Ovary (tissue), 9 donors: ENCODE measurements around the gene TANC1. TPM values are rescaled to one million over a fixed set of nuclear protein-coding genes. Genes with fewer than 3 reads are reported as not detected.

Source experiments
- DNase-seq, 5 donors: peaks; one replicate each; pipeline ENCODE4 v3.0.0-alpha.2; 2019 to 2020
- H3K27ac ChIP-seq, 2 donors: fragments of 200-600 bp; one replicate each; pipeline versions ENCODE4 v1.5.1 to v1.8.0; 2019 to 2022
- H3K27me3 ChIP-seq: fragments of 200-600 bp; one replicate; pipeline ENCODE4 v1.8.0; 2022
- H3K36me3 ChIP-seq: fragments of 200-600 bp; sonication (generic); one replicate; pipeline ENCODE4 v1.5.1; 2019
- H3K4me1 ChIP-seq: one replicate; pipeline ENCODE4 v1.8.1; 2013; ENCODE audit warnings: mild to moderate bottlenecking, moderate library complexity; ENCODE audit not compliant: insufficient read depth
- H3K4me3 ChIP-seq: fragments of 200-600 bp; sonication (generic); one replicate; pipeline ENCODE4 v1.5.1; 2017
- H3K9me3 ChIP-seq, 2 donors: fragments of 200-600 bp in 1 of 2; sonication (generic) in 1 of 2; one replicate each; pipeline versions ENCODE4 v1.5.1 to v1.8.1; 2013 to 2019; ENCODE audit warnings: mild to moderate bottlenecking in 1 of 2, moderate library complexity in 1 of 2
- CTCF ChIP-seq, 3 donors: fragments of 450-650 bp in 2 of 3; fragments of 200-600 bp in 1 of 3; IDR thresholded peaks; one replicate each; pipeline versions ENCODE4 v1.5.1 to v1.8.0; 2016 to 2022; ENCODE audit warnings: antibody characterized with exemption in 3 of 3, mild to moderate bottlenecking in 1 of 3
- EP300 ChIP-seq: sonication (generic); formaldehyde crosslinking; IDR thresholded peaks from one replicate; pipeline ENCODE4 v1.6.1; 2017; ENCODE audit warnings: antibody characterized with exemption
- POLR2A ChIP-seq: fragments of 450-650 bp; IDR thresholded peaks from one replicate; pipeline ENCODE4 v1.6.1; 2017; ENCODE audit warnings: antibody characterized with exemption, mild to moderate bottlenecking, moderate library complexity
- WGBS, 3 donors: extraction: QIAGEN DNeasy Blood & Tissue Kit in 1 of 3; methylation state at CpG; one replicate each; pipeline versions ENCODE4 v1.1.5 to v1.1.7; 2013 to 2017; 5-methylcytosine and 5-hydroxymethylcytosine counted together
- intact Hi-C, 4 donors: fragments of 100-400 bp; cut with DNase I; formaldehyde crosslinking; loops; one replicate each; pipeline versions ENCODE4 v1.11.0 to v1.15.1; 2022 to 2023
- polyA plus RNA-seq, 2 donors: library from polyadenylated mRNA; stranded (reverse); fragments of 200-250 nt in 1 of 2; fragments of 350-450 nt in 1 of 2; fragmentation: Illumina TruSeq in 1 of 2; extraction: RNeasy Lipid Tissue Mini Kit (QIAGEN cat#74804) in 1 of 2; gene quantifications; one replicate each; pipeline ENCODE4 v1.2.3, GENCODE V29; 2013 to 2014
- total RNA-seq, 7 donors: library from RNA; depleted of rRNA in 2 of 7; stranded (reverse); fragments of >200 nt in 2 of 7; fragmentation: NEBNext Ultra II Directional in 3 of 7; extraction: Animal tissue kit (Norgen Biotek cat#: 25700) in 3 of 7; gene quantifications; one replicate each; pipeline versions ENCODE4 v1.1.0 to v1.2.4, GENCODE V29; 2016 to 2023
- donor health status: DM: no; HTN: no; CAD: no; lungs with moderate emphysema.
- donor health status: DM: no; HTN: no; CAD: no.
- donor health status: Bipolar disorder and iron deficiency.
- donor health status: DM: yes; HTN: yes; CAD: no.
- donor health status: DM: no; HTN: no; CAD: no.
- donor health status: DM: yes; HTN: yes; CAD: no.

Gene TANC1
- total and polyA plus RNA-seq, 9 donors: 12.2 to 39.2 (median 25.8) TPM

- WGBS, 3 donors: 52 to 62% (median 58%) methylated on average over 2 of the region's 2 CpGs
These were observed 107.8 kb downstream of the TANC1 start for GRCh38 chr2:159076241-159076640.

GRCh38 chr2:159077869-159078268 lies 109.4 kb downstream of the TANC1 start:
- Histone ChIP-seq H3K36me3 (no peaks in the 10 kb centered on the region), H3K4me1 (peaks cover 5% of the 10 kb centered on the region), H3K27ac (no peak overlapping the region), H3K27me3 (no peaks in the 10 kb centered on the region), H3K4me3 (no peak overlapping the region), H3K9me3 (no peaks in the 10 kb centered on the region)
- intact Hi-C loops: no loop called here
- TF ChIP-seq EP300 (no peak), CTCF (IDR thresholded peaks at IDR 0.05) (no peak), POLR2A (no peak)
- DNase-seq: no peak

More at GRCh38 chr2:159076241-159076640, 107.8 kb downstream of the TANC1 start:
- Histone ChIP-seq H3K36me3 (no peaks in the 10 kb centered on the region), H3K4me3 (no peak overlapping the region), H3K9me3 (no peaks in the 10 kb centered on the region), H3K27ac (no peak overlapping the region), H3K4me1 (peaks cover 4% of the 10 kb centered on the region), H3K27me3 (no peaks in the 10 kb centered on the region)
- TF ChIP-seq CTCF (IDR thresholded peaks at IDR 0.05) (no peak), EP300 (no peak), POLR2A (no peak)
- intact Hi-C loops: no loop called here
- DNase-seq: peak in 1 of 5 donors; percentile 26

- intact Hi-C loops: no loop called here
- no peak for DNase-seq
- TF ChIP-seq POLR2A: no peak
- TF ChIP-seq EP300: no peak
- Histone ChIP-seq H3K36me3 (no peaks in the 10 kb centered on the region), H3K27ac (no peak overlapping the region), H3K9me3 (no peaks in the 10 kb centered on the region), H3K4me1 (peaks cover 4% of the 10 kb centered on the region), H3K27me3 (no peaks in the 10 kb centered on the region), H3K4me3 (no peak overlapping the region)
- WGBS, 3 donors: 88 to 96% (median 94%) methylated on average over 1 of the region's 1 CpG
These were observed 110.0 kb downstream of the TANC1 start for GRCh38 chr2:159078443-159078842.

- TF ChIP-seq POLR2A (no peak), CTCF (IDR thresholded peaks at IDR 0.05) (no peak), EP300 (no peak)
- WGBS, 3 donors: 92 to 98% (median 98%) methylated on average over 6 of the region's 6 CpGs
- DNase-seq: no peak
- Histone ChIP-seq H3K4me1 (peaks cover 17% of the 10 kb centered on the region), H3K36me3 (no peaks in the 10 kb centered on the region), H3K9me3 (no peaks in the 10 kb centered on the region), H3K27me3 (no peaks in the 10 kb centered on the region), H3K4me3 (no peak overlapping the region), H3K27ac (no peak overlapping the region)
- intact Hi-C loops: no loop called here
These were observed 112.2 kb downstream of the TANC1 start for GRCh38 chr2:159080641-159081040.

- H3K9me3 ChIP-seq: no peaks in the 10 kb centered on the region
- TF ChIP-seq POLR2A: no peak
- TF ChIP-seq EP300: no peak
- no peak for DNase-seq
- intact Hi-C loops: no loop called here
- no peaks in the 10 kb centered on the region for H3K36me3 ChIP-seq
- H3K27ac ChIP-seq: no peak overlapping the region
- H3K27me3 ChIP-seq: no peaks in the 10 kb centered on the region
- 83 to 92% (median 91%) methylated on average over 4 of the region's 4 CpGs for WGBS, 3 donors
- no peak overlapping the region for H3K4me3 ChIP-seq
- peaks cover 23% of the 10 kb centered on the region for H3K4me1 ChIP-seq
These were observed 113.7 kb downstream of the TANC1 start for GRCh38 chr2:159082119-159082518.
